GM19328 (cell line): ENCODE data around the gene CFAP57.
"Not testable (repeated sequence)": the region's sequence is repeated elsewhere in the genome, so short reads cannot be mapped to it uniquely, and the experiment has no call there.

Source experiments
- ATAC-seq: cut with Tn5 transposase; IDR thresholded peaks from one replicate; pipeline ENCODE4 v1.9.1; 2021; ENCODE audit warnings: mild to moderate bottlenecking, moderate library complexity; ENCODE audit not compliant: unreplicated experiment

The CFAP57 gene

DNA sequence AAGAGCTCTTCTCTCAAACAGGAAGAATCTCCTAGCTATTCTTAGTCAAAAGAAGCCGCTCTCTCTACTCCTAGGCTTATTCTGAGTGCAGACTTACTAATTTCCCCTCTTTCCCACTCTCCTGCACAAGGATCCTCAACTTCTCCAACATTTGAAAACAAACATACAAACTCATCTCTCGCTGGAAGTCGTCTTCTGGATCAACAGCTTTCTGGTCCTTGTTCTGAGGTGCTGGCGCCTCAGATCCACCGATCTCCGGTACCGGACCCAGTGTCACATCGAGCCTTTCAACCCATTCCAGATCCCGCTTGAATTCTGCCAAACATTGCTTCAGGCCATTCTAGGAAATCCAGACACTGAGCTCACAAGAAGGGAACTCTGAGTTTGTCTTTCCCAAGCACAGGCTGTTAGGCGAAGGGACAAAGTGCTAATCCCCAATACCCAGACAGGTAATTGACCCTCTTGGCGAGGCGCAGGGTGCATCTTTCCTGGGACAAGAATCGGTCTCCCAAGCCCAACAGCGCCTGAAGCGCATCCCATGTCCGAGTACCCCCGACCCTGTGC lies 736 bp upstream of the CFAP57 start:
- no peak for ATAC-seq

DNA sequence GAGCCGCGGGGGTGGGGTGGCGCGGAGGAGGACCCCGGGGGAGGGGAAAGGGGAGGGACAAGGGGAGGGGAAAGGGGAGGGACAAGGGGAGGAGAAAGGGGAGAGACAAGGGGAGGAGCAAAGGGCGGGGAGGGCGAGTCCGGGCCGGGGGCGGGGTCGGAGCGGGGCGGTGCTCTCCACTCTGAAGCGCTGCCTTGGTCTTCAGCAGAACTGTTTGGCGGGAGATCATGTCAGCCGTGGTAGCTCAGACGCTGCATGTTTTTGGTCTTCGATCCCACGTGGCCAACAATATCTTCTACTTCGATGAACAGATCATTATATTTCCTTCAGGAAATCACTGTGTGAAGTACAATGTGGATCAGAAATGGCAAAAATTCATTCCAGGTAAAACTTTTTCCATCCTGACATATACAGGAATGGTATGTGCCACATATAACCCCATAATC lies 420 bp downstream of the CFAP57 start:
- ATAC-seq, result peak; percentile 45

DNA sequence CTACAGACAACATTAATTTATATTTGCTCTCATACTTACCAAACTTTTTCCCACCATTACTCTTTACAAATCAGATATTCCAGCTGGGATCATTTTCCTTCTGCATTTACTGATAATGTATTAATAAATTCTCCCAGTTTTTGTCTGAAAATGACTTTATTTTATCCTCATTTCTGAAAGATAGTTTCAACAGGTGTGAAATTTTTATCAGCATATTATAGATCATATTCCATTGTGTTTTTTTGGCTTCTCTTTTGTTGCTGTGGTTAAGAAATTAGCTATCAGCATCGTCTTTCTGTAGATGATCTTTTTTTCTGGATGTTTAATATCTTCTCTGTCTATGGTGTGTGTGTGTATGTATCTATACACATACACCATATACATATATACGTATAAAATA lies 2.7 kb downstream of the CFAP57 start:
- no peak for ATAC-seq

DNA sequence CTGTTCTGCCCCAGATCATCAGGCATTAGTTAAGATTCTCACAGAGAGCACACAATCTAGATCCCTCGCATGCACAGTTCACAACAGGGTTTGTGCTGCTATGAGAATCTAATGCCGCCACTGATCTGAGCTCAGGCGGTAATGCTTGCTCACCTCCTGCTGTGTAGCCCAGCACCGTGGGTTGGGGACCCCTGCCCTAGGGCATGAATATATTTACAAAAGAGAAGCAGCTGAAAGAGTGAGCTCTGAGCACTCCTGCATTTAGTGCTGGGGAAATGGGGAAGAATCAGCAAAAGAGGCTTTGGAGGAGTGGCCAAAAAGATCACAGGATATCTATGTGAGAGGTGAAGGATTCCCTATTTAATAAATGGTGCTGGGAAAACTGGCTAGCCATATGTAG lies 5.6 kb downstream of the CFAP57 start:
- no peak for ATAC-seq

DNA sequence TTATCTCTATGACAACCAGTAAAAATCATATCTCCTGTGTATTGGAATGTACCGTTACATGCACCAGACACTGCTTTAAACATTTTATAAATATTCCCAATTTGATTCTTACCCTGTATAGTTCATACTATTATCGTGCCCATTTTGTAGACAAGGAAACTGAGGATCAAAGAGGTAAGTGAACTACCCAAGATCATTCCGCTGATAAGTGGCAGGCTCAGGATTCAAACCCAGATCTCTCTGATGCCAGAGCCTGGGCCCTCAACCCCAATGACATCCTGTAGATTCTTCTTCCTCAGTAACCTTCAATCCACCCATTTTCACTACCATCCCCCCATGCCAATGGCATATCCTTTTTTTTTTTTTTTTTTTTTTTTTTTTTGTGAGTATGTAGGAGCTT lies 12.3 kb downstream of the CFAP57 start:
- ATAC-seq, result no peak

DNA sequence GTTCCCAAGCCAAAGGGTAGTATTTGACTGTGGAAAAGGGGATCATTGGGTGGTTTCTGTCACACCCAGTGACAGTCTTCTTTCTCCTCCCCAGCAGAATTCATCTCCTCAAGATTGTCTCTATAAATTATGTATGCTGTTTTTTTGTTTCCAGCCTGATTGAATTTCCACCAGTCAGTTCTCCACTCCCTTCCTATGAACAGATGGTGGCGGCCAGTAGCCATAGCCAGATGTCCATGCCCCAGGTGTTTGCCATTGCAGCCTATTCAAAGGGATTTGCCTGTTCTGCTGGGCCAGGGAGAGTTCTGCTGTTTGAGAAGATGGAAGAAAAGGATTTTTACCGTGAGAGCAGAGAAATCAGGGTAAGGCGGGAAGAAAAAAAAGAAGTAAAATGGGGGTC lies 12.9 kb downstream of the CFAP57 start:
- ATAC-seq, result no peak

DNA sequence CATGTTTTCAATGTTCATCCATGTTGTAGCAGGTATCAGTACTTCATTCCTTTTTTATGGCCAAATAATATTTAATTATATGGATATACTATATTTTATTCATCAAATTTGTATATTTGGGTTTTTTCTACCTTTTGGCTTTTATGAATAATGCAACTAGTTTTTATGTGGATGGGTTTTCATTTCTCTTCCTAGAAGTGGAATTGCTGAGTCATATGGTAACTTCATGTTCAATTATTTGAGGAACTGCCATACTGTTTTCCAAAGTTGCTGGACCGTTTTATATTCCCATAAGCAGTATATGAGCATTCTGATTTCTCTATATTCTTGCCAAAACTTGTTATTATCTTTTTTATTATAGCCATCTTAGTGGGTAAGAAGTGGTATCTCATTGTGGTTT lies 16.0 kb downstream of the CFAP57 start:
- ATAC-seq, result no peak

DNA sequence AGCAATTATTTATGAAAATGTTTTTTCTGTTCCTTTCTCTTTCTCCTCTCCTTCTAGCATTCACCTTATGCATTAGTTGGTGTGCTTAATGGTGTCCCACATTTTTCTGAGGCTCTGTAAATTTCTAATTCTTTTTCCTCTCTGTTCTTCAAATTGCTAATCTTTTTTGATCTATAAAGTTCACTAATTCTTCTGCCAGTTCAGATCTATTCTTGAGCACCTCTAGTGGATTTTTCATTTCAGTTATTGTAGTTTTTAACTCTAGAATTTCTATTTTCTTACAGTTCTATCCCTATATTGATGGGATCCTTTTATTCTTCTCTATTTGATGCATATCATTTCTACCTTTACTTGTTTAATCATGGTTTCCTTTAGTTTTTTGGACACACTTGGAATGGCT lies 22.4 kb downstream of the CFAP57 start:
- ATAC-seq, result no peak

DNA sequence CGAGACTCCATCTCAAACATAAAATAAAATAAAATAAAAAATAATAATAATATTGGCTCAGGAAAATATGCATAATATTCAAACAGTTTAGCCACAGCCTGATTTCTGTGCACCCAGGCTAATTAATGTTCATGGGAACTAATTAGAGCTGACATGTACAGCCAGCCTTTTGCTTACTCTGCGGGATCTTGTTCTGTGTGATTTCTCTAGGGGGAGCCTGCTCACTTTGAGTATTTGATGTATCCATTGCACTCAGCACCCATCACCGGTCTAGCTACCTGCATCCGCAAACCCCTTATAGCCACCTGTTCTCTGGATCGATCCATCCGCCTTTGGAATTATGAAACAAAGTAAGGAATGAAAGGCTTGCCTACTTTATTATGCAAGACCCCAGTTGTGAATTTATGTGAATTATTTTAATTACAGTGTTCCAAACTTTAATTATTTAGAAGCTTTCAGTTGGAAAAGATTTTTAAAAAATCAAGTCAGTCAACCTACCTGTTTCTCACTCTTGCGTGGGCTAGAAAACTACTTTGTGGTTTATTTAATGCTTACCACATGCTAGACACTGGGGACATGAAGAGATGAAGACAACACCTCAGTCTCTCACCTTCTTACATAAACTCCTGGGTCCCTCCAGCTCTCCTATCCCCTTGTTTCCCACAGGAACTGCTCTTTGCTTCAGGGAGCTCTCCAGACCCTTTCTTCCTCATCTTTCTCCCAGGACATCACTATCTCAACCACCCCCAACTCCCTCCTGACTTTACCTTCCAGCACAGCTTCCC lies 25.4 kb downstream of the CFAP57 start:
- no peak for ATAC-seq

DNA sequence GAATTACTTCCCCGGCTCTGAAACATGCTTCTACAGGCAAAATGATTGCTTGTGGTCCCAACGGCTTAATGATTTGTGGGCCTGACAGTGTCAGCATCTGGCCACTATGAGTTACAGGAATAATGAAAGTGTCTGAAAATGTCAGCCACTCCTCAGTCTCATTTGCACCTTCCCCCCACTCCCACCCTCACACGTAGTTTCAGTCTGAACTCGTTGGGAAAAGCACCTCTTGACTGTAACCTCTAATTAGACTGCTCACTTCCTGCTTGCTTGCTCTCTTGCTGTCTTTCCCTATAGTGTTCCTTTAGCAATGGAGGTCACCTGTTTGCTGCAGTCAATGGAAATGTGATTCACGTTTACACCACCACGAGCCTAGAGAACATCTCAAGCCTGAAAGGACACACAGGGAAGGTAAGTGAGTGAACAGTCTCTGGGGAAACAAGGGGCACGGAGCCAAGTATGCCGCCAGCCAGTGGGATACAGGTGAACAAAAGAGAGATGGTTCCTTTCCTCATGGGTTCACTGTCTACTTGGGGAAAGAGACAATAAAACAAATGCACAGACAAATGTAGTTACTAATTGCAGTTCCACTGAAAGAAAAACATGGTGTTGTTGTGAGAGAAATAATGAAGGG lies 27.1 kb downstream of the CFAP57 start:
- no peak for ATAC-seq

DNA sequence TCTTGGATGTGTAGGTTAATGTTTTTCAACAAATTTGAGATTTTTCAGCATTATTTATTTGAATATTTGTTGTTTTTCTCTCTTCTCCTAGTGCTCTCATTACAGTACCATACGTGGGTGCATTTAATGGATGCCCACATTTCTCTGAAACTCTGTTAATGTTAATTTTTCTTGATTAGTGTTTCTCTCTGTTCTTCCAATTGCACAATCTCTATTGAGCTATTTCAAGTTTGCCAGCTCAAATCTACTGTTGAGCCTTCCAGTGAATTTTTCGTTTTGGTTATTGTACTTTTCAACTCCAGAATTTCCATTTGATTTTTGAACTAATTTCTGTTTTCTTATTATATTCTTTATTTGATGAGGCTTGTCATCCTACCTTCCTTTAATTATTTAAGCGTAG lies 31.7 kb downstream of the CFAP57 start:
- no peak for ATAC-seq

DNA sequence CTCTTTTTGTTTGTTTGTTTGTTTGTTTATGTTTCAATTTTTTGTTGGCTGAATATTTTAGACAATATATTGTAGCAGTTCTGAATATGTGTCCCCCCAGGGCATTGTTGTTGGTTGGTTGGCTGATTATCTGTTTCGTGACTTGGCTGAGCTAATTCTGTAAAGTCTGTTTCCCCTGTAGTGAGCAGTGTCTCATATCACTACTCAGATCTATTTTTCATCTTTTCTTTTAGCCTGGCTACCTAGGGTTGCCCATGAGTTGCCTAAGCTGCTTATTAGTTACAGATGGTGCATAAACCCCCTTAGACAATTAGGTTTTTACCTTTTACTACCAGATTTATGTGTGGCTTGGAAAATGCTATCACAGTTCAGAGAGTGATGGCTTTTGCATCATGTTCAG lies 32.3 kb downstream of the CFAP57 start:
- ATAC-seq, result no peak

DNA sequence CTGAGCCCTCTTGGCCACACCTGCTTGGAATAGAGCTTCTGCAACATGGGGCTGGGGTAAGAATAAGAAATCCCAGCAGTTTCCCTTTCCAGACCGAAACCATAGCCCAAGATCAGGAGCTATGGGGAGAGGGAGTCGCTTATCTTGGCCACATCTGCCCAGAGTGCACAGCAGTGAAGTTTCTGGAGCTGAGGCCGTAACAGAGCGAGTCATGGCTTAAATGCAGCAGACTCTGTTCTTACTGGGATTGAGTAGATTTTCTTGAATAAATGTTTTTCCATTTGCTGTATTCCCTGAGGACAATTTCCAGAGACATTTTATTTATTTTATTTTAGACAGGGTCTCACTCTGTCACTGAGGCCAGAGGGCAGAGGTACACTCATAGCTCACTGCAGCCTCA lies 33.5 kb downstream of the CFAP57 start:
- no peak for ATAC-seq

DNA sequence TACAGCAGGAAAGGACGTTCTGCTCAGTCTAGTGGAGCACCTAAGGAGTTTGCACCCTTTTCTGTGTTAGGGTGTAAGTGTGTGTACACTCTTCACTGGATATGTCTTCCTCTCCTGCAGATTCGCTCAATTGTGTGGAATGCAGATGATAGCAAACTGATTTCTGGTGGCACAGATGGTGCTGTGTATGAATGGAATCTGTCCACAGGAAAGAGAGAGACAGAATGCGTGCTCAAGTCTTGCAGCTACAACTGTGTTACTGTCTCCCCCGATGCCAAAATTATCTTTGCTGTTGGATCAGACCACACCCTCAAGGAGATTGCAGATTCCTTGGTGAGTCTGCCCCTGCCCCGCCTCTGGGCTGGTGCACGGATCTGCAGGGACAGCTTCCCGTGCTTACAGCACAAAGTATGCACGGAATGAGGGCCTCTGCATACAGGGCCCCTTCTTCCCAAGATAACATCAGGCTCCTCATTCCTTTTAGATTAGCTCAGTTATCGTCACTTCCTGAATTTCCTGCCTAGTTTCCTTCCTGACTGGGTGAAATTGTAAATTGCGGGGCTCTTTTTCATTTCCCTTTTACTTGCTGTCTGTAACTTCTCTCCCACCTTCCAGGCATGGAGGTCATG lies 34.6 kb downstream of the CFAP57 start:
- no peak for ATAC-seq

DNA sequence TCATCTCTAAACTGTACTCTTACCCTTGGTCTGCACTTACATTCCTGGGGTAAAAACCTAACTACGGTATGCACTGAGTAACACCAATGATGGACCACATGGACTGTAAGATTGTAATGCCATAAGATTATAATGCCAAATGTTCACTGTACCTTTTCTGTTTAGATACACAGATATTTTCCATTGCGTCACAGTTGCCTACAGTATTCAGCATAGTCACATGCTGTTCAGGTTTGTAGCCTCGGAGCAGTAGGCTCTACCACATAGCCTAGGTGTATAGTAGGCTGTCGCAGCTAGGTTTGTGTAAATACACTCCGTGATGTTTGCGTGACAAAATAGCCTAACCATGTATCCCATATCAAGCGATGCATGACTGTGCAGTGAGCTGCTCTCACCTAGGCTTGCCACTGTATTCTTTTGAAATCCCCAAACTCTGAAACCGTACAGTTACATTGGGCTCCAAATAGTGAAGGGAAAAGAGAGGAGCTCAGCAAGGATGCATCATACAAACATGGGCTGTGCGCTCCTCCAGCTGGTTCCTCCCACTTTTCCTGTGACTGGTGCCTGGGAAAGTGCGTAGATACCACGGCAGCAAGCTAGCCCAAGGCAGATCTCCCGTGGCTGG lies 35.2 kb downstream of the CFAP57 start:
- no peak for ATAC-seq

DNA sequence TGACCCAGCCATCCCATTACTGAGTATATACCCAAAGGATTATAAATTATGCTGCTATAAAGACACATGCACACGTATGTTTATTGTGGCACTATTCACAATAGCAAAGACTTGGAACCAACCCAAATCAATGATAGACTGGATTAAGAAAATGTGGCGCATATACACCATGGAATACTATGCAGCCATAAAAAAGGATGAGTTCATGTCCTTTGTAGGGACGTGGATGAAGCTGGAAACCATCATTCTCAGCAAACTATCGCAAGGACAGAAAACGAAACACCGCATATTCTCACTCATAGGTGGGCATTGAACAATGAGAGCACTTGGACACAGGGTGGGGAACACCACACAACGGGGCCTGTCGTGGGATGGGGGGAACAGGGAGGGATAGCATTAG lies 36.1 kb downstream of the CFAP57 start:
- not testable (repeated sequence) for ATAC-seq

DNA sequence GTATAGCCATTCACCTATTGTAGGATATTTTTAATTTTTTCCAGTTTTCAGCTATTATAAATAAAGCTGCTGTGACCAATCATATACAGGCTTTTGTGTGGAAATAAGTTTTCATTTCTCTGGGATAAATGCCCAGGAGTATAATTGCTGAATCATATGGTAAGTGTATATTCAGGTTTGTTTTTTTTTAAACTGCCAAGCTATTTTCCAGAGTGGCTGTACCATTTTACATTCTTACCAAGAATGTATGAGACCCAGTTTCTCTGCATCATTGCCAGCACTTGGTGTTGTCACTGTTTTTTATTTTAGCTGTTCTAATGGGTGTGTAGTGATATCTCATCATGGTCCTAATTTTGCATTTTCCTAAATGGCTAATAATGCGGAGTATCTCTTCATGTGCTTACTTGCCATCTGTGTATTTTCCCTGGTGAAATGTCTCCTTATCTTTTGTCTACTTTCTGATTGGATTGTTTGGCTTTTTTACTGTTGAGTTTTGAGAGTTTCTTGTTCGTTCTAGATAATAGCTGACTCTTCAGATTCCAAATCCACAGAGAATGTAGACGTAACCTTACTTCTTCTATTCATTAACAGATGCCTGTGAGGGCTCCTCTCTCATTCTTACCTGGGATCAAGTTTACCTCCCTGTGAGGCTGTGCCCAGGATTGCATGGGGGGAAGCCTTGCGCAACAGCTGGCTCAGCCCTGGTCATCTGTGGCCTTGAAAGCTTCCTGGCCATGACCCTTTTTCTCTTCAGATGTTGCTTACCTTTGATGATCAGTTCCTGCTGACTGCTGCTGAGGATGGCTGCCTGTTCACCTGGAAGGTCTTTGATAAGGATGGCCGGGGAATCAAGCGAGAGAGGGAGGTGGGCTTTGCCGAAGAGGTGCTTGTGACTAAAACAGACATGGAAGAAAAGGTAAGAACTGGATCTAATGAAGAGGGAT lies 42.6 kb downstream of the CFAP57 start:
- no peak for ATAC-seq

DNA sequence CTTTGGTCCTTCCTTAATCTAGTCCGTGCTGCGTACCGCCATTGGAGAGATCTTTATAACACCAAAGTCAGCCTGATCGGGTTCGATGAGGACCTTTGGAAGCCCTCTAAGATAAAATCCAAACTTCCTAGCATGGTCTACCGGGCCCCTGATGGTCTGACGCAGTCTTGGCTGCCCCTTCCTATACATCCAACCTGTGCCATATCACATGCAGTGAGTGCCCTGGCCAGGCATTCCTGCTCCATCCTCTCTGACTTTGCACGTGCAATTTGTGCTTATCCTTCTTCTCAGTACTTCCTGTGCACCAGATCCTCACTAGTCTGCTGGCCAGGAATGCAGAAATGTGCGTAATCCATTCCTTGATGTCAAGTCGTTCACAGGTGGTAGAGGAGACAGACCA lies 45.6 kb downstream of the CFAP57 start:
- ATAC-seq, result no peak

DNA sequence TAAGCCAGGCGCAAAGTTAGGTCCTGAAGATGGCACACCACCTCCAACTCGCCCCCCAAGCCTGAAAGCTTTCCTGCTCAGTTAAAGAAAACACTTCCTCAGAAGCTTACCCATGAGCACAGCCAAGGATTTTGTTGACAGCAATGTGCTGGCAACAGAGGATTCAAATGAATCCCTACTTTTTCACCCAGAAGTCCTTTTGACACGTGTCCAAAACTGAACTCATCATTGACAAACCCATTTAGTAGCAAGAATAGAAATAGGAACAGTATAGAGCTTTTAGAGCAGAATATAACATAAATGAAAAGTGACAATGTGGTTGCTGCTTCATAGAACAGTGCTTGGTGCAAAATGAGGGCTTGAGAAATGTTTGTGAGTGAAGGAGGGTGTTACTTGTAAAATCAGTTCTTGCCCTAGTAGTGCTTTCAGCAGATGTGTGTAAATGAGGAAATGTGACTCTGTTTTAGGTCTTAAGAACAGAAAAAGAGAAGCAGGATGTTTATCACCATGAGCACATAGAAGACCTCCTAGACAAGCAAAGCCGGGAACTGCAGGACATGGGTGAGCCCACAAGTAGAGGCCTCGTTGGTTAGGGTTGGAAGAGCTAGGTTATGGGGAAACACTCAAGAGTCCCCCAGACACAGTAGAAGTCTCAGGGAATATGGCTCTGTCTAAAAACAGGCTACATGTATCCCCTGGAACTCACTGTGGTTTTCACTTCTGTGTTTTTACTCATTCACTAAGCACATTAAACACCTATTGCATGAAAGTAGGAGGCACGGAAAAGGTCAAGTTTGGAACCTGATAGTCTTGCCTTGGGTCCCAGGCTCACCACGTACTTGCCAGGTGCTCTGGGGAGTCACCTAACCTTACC lies 49.0 kb downstream of the CFAP57 start:
- peak; percentile 56 for ATAC-seq
